ENCODE results near the gene CEPT1. TPM values are rescaled to one million over a fixed set of nuclear protein-coding genes. Genes with fewer than 3 reads are reported as not detected.
A peak's percentile ranks its signal among the peaks of the same experiment; 100 is the strongest.

CEPT1 gene
- total RNA-seq, 4 donors from 2014 or later: 23.1 to 30.4 (median 28.4) TPM

GRCh38 chr1:111129376-111129775 is 10.6 kb upstream of the CEPT1 start:
- no peak for ATAC-seq
- no peak for TF ChIP-seq EP300 (IDR thresholded peaks at IDR 0.05)
- no peak for TF ChIP-seq POLR2A (IDR thresholded peaks at IDR 0.05)
- no peak for TF ChIP-seq POLR2AphosphoS5 (IDR thresholded peaks at IDR 0.05)
- no peak for TF ChIP-seq CTCF (IDR thresholded peaks at IDR 0.05)
- 63 to 69% methylated on average over 1 of the region's 1 CpG for WGBS, 2 donors (ENCODE audit: low coverage in 1 of 2)
- H3K4me3 ChIP-seq: no peak overlapping the region
- no peak overlapping the region for H3K27ac ChIP-seq
- H3K36me3 ChIP-seq: peaks cover 0 to 63% of the 10 kb centered on the region in 2 donors
- H3K4me1 ChIP-seq: no peaks in the 10 kb centered on the region
- no peaks in the 10 kb centered on the region for H3K9me3 ChIP-seq
- no peaks in the 10 kb centered on the region for H3K27me3 ChIP-seq

DNA sequence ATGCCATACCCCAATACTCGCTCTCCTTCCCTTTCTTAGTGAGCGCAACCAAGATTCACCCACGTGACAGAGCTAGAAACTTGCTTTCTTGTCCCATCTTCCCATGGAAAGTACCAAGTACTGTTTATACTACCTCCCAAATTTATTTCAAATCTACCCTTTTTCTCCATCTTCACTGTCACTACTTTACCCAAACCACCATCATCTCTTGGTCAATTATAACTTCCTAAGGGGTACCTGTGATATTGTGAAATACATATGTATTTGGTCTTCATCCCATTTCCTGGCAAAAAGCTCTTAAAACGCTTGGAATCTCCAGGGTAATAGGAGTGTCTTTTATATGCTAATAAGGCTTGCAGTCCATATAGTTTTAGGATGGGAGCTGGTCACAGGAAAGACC is 8.3 kb upstream of the CEPT1 start:
- Histone ChIP-seq H3K27me3 (no peaks in the 10 kb centered on the region), H3K9me3 (no peaks in the 10 kb centered on the region), H3K4me3 (no peak overlapping the region), H3K36me3 (peaks cover 0 to 54% of the 10 kb centered on the region in 2 donors), H3K27ac (no peak overlapping the region), H3K4me1 (no peaks in the 10 kb centered on the region)
- no peak for TF ChIP-seq EP300 (IDR thresholded peaks at IDR 0.05)
- no peak for TF ChIP-seq POLR2AphosphoS5 (IDR thresholded peaks at IDR 0.05)
- no peak for TF ChIP-seq CTCF (IDR thresholded peaks at IDR 0.05)
- no peak for TF ChIP-seq POLR2A (IDR thresholded peaks at IDR 0.05)
- ATAC-seq: no peak
- WGBS, 2 donors (ENCODE audit: low coverage in 1 of 2): 82 to 85% methylated on average over 3 to 4 of the region's 4 CpGs

DNA sequence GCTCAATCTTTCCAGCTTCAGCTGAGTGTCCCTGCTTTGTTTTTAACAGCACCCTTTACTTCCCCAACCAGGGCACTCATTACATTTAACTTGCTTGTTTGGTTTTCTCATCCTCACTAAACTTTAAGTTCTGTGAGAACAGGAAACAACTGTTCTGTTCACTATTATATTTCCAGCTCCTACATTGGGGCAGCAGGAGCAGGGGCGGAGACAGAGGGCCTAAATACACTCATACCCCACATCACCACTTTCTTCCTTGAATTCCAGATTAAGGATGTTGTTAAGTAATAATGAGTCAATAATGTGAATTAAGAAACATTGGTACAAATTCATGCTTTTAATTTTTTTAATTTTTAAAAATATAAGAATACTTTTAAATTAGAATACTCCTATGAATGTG is 6.2 kb upstream of the CEPT1 start:
- WGBS, 2 donors (ENCODE audit: low coverage in 1 of 2): 93 to 100% methylated on average over 1 of the region's 1 CpG
- peaks cover 0 to 43% of the 10 kb centered on the region in 2 donors for H3K36me3 ChIP-seq
- no peak for ATAC-seq
- H3K9me3 ChIP-seq: no peaks in the 10 kb centered on the region
- no peaks in the 10 kb centered on the region for H3K27me3 ChIP-seq
- H3K27ac ChIP-seq: no peak overlapping the region
- no peak overlapping the region for H3K4me3 ChIP-seq
- peaks cover 0 to 12% (median 5%) of the 10 kb centered on the region in 3 donors for H3K4me1 ChIP-seq
- TF ChIP-seq POLR2AphosphoS5 (IDR thresholded peaks at IDR 0.05) (no peak), CTCF (IDR thresholded peaks at IDR 0.05) (no peak), EP300 (IDR thresholded peaks at IDR 0.05) (no peak), POLR2A (IDR thresholded peaks at IDR 0.05) (no peak)

DNA sequence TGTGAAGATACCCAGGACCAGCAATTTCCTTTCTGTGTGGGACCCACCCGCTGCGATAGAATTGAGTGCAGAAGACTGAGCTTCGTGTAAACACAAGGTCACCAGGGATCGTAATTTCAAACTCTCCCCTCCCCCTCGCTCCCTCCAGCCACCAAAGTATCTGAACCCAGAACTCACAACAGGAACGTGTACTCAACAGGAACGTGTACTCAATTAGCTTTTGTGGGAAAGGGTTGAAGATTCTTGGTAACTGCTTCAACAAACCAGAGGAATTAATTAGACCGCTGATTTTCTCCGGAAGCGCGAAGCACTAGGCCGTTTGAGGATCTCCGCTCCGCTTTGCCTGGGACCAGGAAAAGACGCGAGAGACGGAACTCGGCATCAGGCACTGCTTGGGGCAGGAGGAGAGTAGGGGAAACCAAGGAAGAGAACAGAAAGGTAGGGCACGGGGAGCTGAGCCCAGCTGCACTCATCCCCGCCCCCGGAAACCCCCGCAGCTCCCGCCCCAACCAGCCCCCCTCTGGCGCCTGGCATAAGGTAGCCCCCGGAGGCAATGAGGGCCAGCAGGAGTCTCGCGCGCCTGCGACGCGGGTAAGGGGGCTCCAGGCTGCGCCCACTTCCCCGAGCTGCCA is 583 bp upstream of the CEPT1 start:
- Histone ChIP-seq H3K27me3 (no peaks in the 10 kb centered on the region), H3K36me3 (peaks cover 0 to 22% of the 10 kb centered on the region in 2 donors), H3K9me3 (no peaks in the 10 kb centered on the region), H3K4me3 (peak overlapping the region; percentile 81 to 86), H3K4me1 (peaks cover 0 to 48% (median 16%) of the 10 kb centered on the region in 3 donors), H3K27ac (peak overlapping the region; percentile 87 to 96 (median 94))
- TF ChIP-seq POLR2A (IDR thresholded peaks at IDR 0.05) (no peak), POLR2AphosphoS5 (IDR thresholded peaks at IDR 0.05) (no peak), CTCF (IDR thresholded peaks at IDR 0.05) (no peak), EP300 (IDR thresholded peaks at IDR 0.05) (no peak)
- peak; percentile 68 for ATAC-seq
- WGBS, 2 donors (ENCODE audit: low coverage in 1 of 2): 0% methylated on average over 12 to 14 of the region's 33 CpGs

- H3K27me3 ChIP-seq: no peaks in the 10 kb centered on the region
- WGBS, 2 donors (ENCODE audit: low coverage in 1 of 2): 0 to 1% methylated on average over 5 to 8 of the region's 9 CpGs
- H3K36me3 ChIP-seq: peaks cover 0 to 23% of the 10 kb centered on the region in 2 donors
- no peak for ATAC-seq
- H3K9me3 ChIP-seq: no peaks in the 10 kb centered on the region
- H3K4me3 ChIP-seq: peak overlapping the region; percentile 81 to 86
- H3K4me1 ChIP-seq: peaks cover 0 to 48% (median 16%) of the 10 kb centered on the region in 3 donors
- TF ChIP-seq POLR2AphosphoS5 (IDR thresholded peaks at IDR 0.05) (no peak), CTCF (IDR thresholded peaks at IDR 0.05) (no peak), EP300 (IDR thresholded peaks at IDR 0.05) (no peak), POLR2A (IDR thresholded peaks at IDR 0.05) (no peak)
- H3K27ac ChIP-seq: peak overlapping the region; percentile 87 to 96 (median 94)
These were observed 601 bp downstream of the CEPT1 start for GRCh38 chr1:111140680-111140967.

All from gastroesophageal sphincter (tissue), 4 donors.